Keratinocyte (primary cell): Measurements from ENCODE around the gene HNRNPD.

Experiments used
- EZH2 ChIP-seq: IDR thresholded peaks from one replicate; pipeline ENCODE4 v1.6.1; 2012; ENCODE audit warnings: inconsistent platforms, mild to moderate bottlenecking, low read length, moderate library complexity
- TF ChIP-seq, protein P1 (sequence below), 3 experiments: IDR thresholded peaks in 1 of 3; conservative IDR thresholded peaks in 1 of 3; optimal IDR thresholded peaks in 1 of 3; 2 replicates in 2 of 3; 3 replicates in 1 of 3; pipeline versions ENCODE3 to v1.5.1; 2011; ENCODE audit warnings: low read length in 3 of 3, mild to moderate bottlenecking in 3 of 3, moderate library complexity in 2 of 3, control low read depth in 1 of 3, inconsistent platforms in 1 of 3; ENCODE audit not compliant: insufficient read depth in 2 of 3; ENCODE audit errors: extremely low read depth in 1 of 3

DNA sequence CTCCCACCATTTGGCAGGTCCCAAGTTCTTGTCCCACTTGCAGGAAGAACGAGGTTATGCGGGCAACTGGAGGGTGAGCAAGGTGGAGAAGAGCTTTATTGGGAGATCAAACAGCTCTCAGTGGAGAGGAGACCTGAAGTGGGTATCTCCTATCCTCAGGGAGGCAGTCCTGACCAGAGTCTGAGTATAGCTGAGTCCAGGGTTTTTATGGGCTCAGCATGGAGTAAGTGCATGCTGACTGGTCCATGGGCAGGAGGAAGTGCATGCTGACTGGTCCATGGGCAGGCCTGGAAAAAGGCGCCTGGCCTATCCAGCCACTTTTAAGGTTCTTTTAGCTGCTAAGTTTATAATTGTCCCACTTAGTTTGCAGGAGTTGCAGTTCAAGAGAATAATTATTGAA, 7.4 kb upstream of the HNRNPD start:
- TF ChIP-seq, protein P1, sequence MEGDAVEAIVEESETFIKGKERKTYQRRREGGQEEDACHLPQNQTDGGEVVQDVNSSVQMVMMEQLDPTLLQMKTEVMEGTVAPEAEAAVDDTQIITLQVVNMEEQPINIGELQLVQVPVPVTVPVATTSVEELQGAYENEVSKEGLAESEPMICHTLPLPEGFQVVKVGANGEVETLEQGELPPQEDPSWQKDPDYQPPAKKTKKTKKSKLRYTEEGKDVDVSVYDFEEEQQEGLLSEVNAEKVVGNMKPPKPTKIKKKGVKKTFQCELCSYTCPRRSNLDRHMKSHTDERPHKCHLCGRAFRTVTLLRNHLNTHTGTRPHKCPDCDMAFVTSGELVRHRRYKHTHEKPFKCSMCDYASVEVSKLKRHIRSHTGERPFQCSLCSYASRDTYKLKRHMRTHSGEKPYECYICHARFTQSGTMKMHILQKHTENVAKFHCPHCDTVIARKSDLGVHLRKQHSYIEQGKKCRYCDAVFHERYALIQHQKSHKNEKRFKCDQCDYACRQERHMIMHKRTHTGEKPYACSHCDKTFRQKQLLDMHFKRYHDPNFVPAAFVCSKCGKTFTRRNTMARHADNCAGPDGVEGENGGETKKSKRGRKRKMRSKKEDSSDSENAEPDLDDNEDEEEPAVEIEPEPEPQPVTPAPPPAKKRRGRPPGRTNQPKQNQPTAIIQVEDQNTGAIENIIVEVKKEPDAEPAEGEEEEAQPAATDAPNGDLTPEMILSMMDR (optimal IDR thresholded peaks at IDR 0.05 in 1 of 3, IDR thresholded peaks at IDR 0.05 in 1 of 3, conservative IDR thresholded peaks at IDR 0.05 in 1 of 3; ENCODE audit: extremely low read depth in 1 of 3, insufficient read depth in 2 of 3, low read length in 3 of 3) = no peak
- TF ChIP-seq EZH2 = no peak
